ENCODE data around the gene B3GNT4.

The B3GNT4 gene

DNA sequence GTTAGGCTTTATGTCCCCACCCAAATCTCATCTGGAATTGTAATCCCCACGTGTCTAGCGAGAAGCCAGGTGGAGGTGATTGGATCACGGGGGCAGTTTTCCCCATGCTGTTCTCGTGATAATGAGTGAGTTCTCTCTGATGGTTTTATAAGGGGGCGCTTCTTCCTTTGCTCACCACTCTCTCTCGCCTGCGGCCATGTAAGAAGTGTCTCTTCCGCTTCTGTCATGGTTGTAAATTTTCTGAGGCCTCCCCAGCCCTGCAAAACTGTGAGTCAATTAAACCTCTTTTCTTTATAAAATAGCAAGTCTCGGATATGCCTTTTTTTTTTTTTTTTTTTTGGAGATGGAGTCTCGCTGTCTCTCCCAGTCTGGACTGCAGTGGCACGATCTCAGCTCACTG lies 42.7 kb upstream of the B3GNT4 start:
- no peak overlapping the region for H2AK5ac ChIP-seq (ENCODE audit: low read length, severe bottlenecking)
- no peaks in the 10 kb centered on the region for H3K79me1 ChIP-seq (replicated peaks; ENCODE audit: low read length, poor library complexity, severe bottlenecking)
- H3K27me3 ChIP-seq (ENCODE audit: control insufficient read depth in 1 of 2, insufficient read depth in 1 of 2, low read length in 2 of 2) = peaks cover 0 to 19% of the 10 kb centered on the region in 2 experiments
- H3K18ac ChIP-seq (ENCODE audit: low read depth in 1 of 2, low read length in 2 of 2) = no peak overlapping the region
- H3K4me1 ChIP-seq (ENCODE audit: control insufficient read depth, insufficient read depth, low read depth, low read length) = no peaks in the 10 kb centered on the region
- no peak overlapping the region for H3K4me2 ChIP-seq (ENCODE audit: low read length, poor library complexity, severe bottlenecking)
- H2BK120ac ChIP-seq (ENCODE audit: low read depth, low read length) = no peak overlapping the region
- H3K23ac ChIP-seq (ENCODE audit: low read length in 2 of 2) = no peak overlapping the region
- no peak overlapping the region for H3K27ac ChIP-seq (ENCODE audit: low read length, poor library complexity, severe bottlenecking)
- DNase-seq = no peak
- no peak overlapping the region for H4K8ac ChIP-seq (ENCODE audit: low read length)
- no peak overlapping the region for H3K4ac ChIP-seq (ENCODE audit: low read depth in 1 of 2, low read length in 2 of 2)
- no peaks in the 10 kb centered on the region for H3K36me3 ChIP-seq (ENCODE audit: control insufficient read depth in 1 of 2, insufficient read depth in 2 of 2, low read depth in 1 of 2, low read length in 2 of 2)
- H2BK15ac ChIP-seq (ENCODE audit: low read depth, poor library complexity, severe bottlenecking) = no peak overlapping the region
- no peak overlapping the region for H4K91ac ChIP-seq (ENCODE audit: low read length)
- H2BK5ac ChIP-seq (ENCODE audit: low read depth, low read length, poor library complexity, severe bottlenecking) = no peak overlapping the region
- H2AFZ ChIP-seq (ENCODE audit: low read depth, low read length) = no peak overlapping the region
- no peak overlapping the region for H3K9ac ChIP-seq (ENCODE audit: low read length)
- WGBS = 99% methylated on average over 9 of the region's 11 CpGs
- no peak overlapping the region for H2BK12ac ChIP-seq (ENCODE audit: low read length in 2 of 2)
- no peak overlapping the region for H3K4me3 ChIP-seq (ENCODE audit: insufficient read depth in 1 of 2, low read depth in 1 of 2, low read length in 2 of 2)
- no peaks in the 10 kb centered on the region for H3K9me3 ChIP-seq (ENCODE audit: control insufficient read depth, low read length)
- no peak overlapping the region for H3K14ac ChIP-seq (ENCODE audit: low read length in 2 of 2)

DNA sequence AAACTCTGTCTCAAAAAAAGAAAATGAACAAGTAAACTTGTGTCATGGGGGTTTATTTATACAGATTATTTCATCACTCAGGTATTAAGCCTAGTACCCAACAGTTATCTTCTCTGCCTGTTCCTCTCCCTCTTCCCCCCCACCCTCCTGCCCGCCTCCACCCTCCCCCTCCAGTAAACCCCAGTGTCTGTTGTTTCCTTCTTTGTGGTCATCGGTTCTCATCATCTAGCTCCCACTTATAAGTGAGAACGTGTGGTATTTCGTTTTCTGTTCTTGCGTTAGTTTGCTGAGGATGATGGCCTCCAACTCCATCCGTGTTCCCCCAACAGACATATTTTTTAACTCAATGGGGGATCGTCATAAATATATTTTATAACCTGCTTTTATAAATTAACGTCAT lies 41.8 kb upstream of the B3GNT4 start:
- no peak overlapping the region for H2AK5ac ChIP-seq (ENCODE audit: low read length, severe bottlenecking)
- H2BK120ac ChIP-seq (ENCODE audit: low read depth, low read length) = no peak overlapping the region
- H3K36me3 ChIP-seq (ENCODE audit: control insufficient read depth in 1 of 2, insufficient read depth in 2 of 2, low read depth in 1 of 2, low read length in 2 of 2) = no peaks in the 10 kb centered on the region
- no peak for DNase-seq
- no peak overlapping the region for H3K9ac ChIP-seq (ENCODE audit: low read length)
- no peak overlapping the region for H4K91ac ChIP-seq (ENCODE audit: low read length)
- peaks cover 0 to 22% of the 10 kb centered on the region in 2 experiments for H3K27me3 ChIP-seq (ENCODE audit: control insufficient read depth in 1 of 2, insufficient read depth in 1 of 2, low read length in 2 of 2)
- H4K8ac ChIP-seq (ENCODE audit: low read length) = no peak overlapping the region
- H3K4ac ChIP-seq (ENCODE audit: low read depth in 1 of 2, low read length in 2 of 2) = no peak overlapping the region
- no peak overlapping the region for H2BK12ac ChIP-seq (ENCODE audit: low read length in 2 of 2)
- no peak overlapping the region for H2BK5ac ChIP-seq (ENCODE audit: low read depth, low read length, poor library complexity, severe bottlenecking)
- H3K18ac ChIP-seq (ENCODE audit: low read depth in 1 of 2, low read length in 2 of 2) = no peak overlapping the region
- no peak overlapping the region for H3K4me2 ChIP-seq (ENCODE audit: low read length, poor library complexity, severe bottlenecking)
- no peak overlapping the region for H3K23ac ChIP-seq (ENCODE audit: low read length in 2 of 2)
- H2BK15ac ChIP-seq (ENCODE audit: low read depth, poor library complexity, severe bottlenecking) = no peak overlapping the region
- H3K9me3 ChIP-seq (ENCODE audit: control insufficient read depth, low read length) = no peaks in the 10 kb centered on the region
- H2AFZ ChIP-seq (ENCODE audit: low read depth, low read length) = no peak overlapping the region
- H3K27ac ChIP-seq (ENCODE audit: low read length, poor library complexity, severe bottlenecking) = no peak overlapping the region
- H3K14ac ChIP-seq (ENCODE audit: low read length in 2 of 2) = no peak overlapping the region
- H3K4me1 ChIP-seq (ENCODE audit: control insufficient read depth, insufficient read depth, low read depth, low read length) = no peaks in the 10 kb centered on the region
- H3K79me1 ChIP-seq (replicated peaks; ENCODE audit: low read length, poor library complexity, severe bottlenecking) = no peaks in the 10 kb centered on the region
- 88% methylated on average over 8 of the region's 8 CpGs for WGBS
- no peak overlapping the region for H3K4me3 ChIP-seq (ENCODE audit: insufficient read depth in 1 of 2, low read depth in 1 of 2, low read length in 2 of 2)

GRCh38 chr12:122162976-122163375 lies 40.5 kb upstream of the B3GNT4 start:
- Histone ChIP-seq H3K9me3 (ENCODE audit: control insufficient read depth, low read length) (no peaks in the 10 kb centered on the region), H4K8ac (ENCODE audit: low read length) (no peak overlapping the region), H2BK120ac (ENCODE audit: low read depth, low read length) (no peak overlapping the region), H3K36me3 (ENCODE audit: control insufficient read depth in 1 of 2, insufficient read depth in 2 of 2, low read depth in 1 of 2, low read length in 2 of 2) (no peaks in the 10 kb centered on the region), H3K18ac (ENCODE audit: low read depth in 1 of 2, low read length in 2 of 2) (no peak overlapping the region), H2BK12ac (ENCODE audit: low read length in 2 of 2) (no peak overlapping the region), H3K4me3 (ENCODE audit: insufficient read depth in 1 of 2, low read depth in 1 of 2, low read length in 2 of 2) (no peak overlapping the region), H3K4me2 (ENCODE audit: low read length, poor library complexity, severe bottlenecking) (no peak overlapping the region), H3K27ac (ENCODE audit: low read length, poor library complexity, severe bottlenecking) (no peak overlapping the region), H2AK5ac (ENCODE audit: low read length, severe bottlenecking) (no peak overlapping the region), H2AFZ (ENCODE audit: low read depth, low read length) (no peak overlapping the region), H3K4me1 (ENCODE audit: control insufficient read depth, insufficient read depth, low read depth, low read length) (no peaks in the 10 kb centered on the region), H3K27me3 (ENCODE audit: control insufficient read depth in 1 of 2, insufficient read depth in 1 of 2, low read length in 2 of 2) (peaks cover 0 to 22% of the 10 kb centered on the region in 2 experiments), H3K23ac (ENCODE audit: low read length in 2 of 2) (no peak overlapping the region), H3K79me1 (replicated peaks; ENCODE audit: low read length, poor library complexity, severe bottlenecking) (no peaks in the 10 kb centered on the region), H3K9ac (ENCODE audit: low read length) (no peak overlapping the region), H3K14ac (ENCODE audit: low read length in 2 of 2) (no peak overlapping the region), H2BK15ac (ENCODE audit: low read depth, poor library complexity, severe bottlenecking) (no peak overlapping the region), H4K91ac (ENCODE audit: low read length) (no peak overlapping the region), H3K4ac (ENCODE audit: low read depth in 1 of 2, low read length in 2 of 2) (no peak overlapping the region), H2BK5ac (ENCODE audit: low read depth, low read length, poor library complexity, severe bottlenecking) (no peak overlapping the region)
- no peak for DNase-seq
- WGBS = 84% methylated on average over 3 of the region's 3 CpGs

DNA sequence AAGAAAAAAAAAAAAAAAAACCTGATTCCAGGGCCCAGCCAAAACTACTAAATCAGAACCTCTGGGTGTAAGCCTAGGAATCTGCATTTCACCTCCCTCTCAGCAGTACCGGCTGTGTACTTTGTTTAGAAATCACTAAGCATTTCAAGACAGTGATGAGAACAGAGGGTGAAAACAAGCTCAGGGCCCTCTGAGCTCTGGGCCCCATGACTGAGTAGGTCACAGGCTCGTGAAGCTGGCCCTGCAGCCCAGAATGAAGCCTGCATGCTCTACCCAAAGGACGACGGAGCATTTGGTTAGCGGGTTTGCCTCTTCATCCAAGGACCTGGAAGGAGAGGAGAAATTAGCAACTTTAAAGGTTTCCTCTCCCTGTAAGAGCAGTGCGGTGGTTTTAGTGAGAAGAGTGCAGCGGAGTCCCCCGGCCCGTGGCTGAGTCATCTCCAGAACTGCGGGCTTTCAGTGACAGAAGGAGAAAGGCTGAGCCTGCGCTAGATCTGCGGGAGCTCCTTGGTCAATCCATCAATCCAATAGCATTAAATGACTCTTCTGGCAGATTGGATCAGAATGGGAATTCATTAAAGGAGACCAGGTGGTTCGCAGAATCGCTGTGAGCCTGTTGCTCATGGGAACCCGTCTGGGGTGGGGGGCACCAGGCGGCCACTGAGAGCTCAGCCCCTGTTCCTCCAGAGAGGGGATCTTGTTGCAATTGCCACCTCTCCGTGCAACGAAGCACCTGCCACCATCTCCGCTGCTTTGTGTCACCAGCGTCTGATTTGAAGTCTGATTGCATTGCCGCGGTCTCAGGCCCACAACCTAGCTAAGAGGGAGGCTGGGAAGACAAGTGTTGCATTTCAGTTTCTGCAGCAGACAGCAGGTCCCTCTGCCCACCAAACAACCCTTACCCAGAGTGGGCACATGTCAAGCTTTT lies 36.8 kb upstream of the B3GNT4 start:
- Histone ChIP-seq H3K4me3 (ENCODE audit: insufficient read depth in 1 of 2, low read depth in 1 of 2, low read length in 2 of 2) (no peak overlapping the region), H2AFZ (ENCODE audit: low read depth, low read length) (no peak overlapping the region), H3K79me1 (replicated peaks; ENCODE audit: low read length, poor library complexity, severe bottlenecking) (no peaks in the 10 kb centered on the region), H2BK12ac (ENCODE audit: low read length in 2 of 2) (no peak overlapping the region), H2BK5ac (ENCODE audit: low read depth, low read length, poor library complexity, severe bottlenecking) (no peak overlapping the region), H3K14ac (ENCODE audit: low read length in 2 of 2) (no peak overlapping the region), H2BK15ac (ENCODE audit: low read depth, poor library complexity, severe bottlenecking) (no peak overlapping the region), H2BK120ac (ENCODE audit: low read depth, low read length) (no peak overlapping the region), H3K27ac (ENCODE audit: low read length, poor library complexity, severe bottlenecking) (no peak overlapping the region), H3K9ac (ENCODE audit: low read length) (no peak overlapping the region), H3K4me1 (ENCODE audit: control insufficient read depth, insufficient read depth, low read depth, low read length) (no peaks in the 10 kb centered on the region), H4K91ac (ENCODE audit: low read length) (no peak overlapping the region), H3K23ac (ENCODE audit: low read length in 2 of 2) (no peak overlapping the region), H3K9me3 (ENCODE audit: control insufficient read depth, low read length) (no peaks in the 10 kb centered on the region), H3K4me2 (ENCODE audit: low read length, poor library complexity, severe bottlenecking) (no peak overlapping the region), H3K4ac (ENCODE audit: low read depth in 1 of 2, low read length in 2 of 2) (no peak overlapping the region), H3K18ac (ENCODE audit: low read depth in 1 of 2, low read length in 2 of 2) (no peak overlapping the region), H3K27me3 (ENCODE audit: control insufficient read depth in 1 of 2, insufficient read depth in 1 of 2, low read length in 2 of 2) (peaks cover 4 to 34% of the 10 kb centered on the region in 2 experiments), H2AK5ac (ENCODE audit: low read length, severe bottlenecking) (no peak overlapping the region), H4K8ac (ENCODE audit: low read length) (no peak overlapping the region), H3K36me3 (ENCODE audit: control insufficient read depth in 1 of 2, insufficient read depth in 2 of 2, low read depth in 1 of 2, low read length in 2 of 2) (no peaks in the 10 kb centered on the region)
- DNase-seq = no peak
- 82% methylated on average over 22 of the region's 22 CpGs for WGBS
